Mesothelial cell of epicardium (in vitro differentiated cells): ENCODE measurements around the gene PNPLA6. TPM values are rescaled to one million over a fixed set of nuclear protein-coding genes. Genes with fewer than 3 reads are reported as not detected.

Experiments used
- DNase-seq, 2 experiments: peaks; one replicate each; pipeline ENCODE4 v3.0.0; 2021; ENCODE audit warnings: low spot score in 2 of 2; ENCODE audit not compliant: unreplicated experiment in 2 of 2
- H3K27ac Mint-ChIP-seq: 2 replicates; pipeline ENCODE4 v1.8.0; 2021; ENCODE audit warnings: mixed read lengths
- H3K27me3 Mint-ChIP-seq: 2 replicates; pipeline ENCODE4 v1.8.0; 2021; ENCODE audit warnings: low read depth, mixed read lengths
- H3K36me3 Mint-ChIP-seq: 2 replicates; pipeline ENCODE4 v1.8.0; 2021; ENCODE audit warnings: mixed read lengths
- H3K4me1 Mint-ChIP-seq: 2 replicates; pipeline ENCODE4 v1.8.0; 2021; ENCODE audit warnings: mixed read lengths
- H3K4me3 Mint-ChIP-seq: 2 replicates; pipeline ENCODE4 v1.8.0; 2021; ENCODE audit warnings: mild to moderate bottlenecking, moderate library complexity, mixed read lengths
- H3K9me3 Mint-ChIP-seq: 2 replicates; pipeline ENCODE4 v1.8.0; 2021; ENCODE audit warnings: mixed read lengths
- total RNA-seq: library from RNA; stranded (reverse); gene quantifications from 3 replicates; pipeline ENCODE4 v1.2.1, GENCODE V29; 2021
- TF ChIP-seq, protein P1 (sequence below): fragments of 200-600 bp; sonication (generic); IDR thresholded peaks from one replicate; pipeline ENCODE4 v1.5.0; 2021; ENCODE audit warnings: antibody characterized with exemption; ENCODE audit not compliant: unreplicated experiment

Gene PNPLA6
- total RNA-seq, 1 donor from 2014 or later = 117 TPM

DNA sequence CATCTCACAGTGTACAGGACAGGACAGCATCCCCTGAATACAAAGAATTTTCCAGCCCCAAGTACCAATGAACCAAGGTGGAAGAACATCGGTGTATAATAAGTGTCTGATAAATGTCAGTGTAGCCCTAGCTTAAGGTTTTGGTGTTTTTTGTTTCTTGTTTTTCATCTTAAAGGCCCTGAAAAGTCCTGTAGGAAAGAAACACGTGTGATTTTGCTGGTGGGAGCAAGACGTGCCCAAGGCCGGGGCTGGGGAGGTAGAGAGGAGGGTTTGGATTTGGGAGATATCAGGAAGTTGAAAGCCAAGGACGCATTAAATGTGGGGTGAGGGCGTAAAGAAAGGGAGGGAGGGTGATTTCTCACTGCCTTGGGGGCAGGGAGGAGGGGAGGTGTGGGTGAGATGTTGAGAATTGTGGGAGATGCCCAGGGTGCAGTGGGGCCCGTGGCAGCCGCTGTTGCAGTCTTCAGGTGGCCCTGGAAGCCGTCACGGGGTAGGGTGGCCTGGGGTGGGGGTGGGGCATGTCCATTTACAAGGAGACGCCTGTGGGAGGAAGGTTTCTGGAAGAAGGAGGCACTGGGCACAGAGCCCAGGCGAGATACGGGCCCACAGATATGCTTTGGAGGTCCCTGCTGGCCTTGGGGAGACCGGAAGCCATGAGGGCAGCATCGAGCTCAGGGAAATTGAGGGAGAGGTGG, 66.9 kb downstream of the PNPLA6 start:
- peaks cover 13% of the 10 kb centered on the region for H3K4me1 Mint-ChIP-seq
- TF ChIP-seq, protein P1, sequence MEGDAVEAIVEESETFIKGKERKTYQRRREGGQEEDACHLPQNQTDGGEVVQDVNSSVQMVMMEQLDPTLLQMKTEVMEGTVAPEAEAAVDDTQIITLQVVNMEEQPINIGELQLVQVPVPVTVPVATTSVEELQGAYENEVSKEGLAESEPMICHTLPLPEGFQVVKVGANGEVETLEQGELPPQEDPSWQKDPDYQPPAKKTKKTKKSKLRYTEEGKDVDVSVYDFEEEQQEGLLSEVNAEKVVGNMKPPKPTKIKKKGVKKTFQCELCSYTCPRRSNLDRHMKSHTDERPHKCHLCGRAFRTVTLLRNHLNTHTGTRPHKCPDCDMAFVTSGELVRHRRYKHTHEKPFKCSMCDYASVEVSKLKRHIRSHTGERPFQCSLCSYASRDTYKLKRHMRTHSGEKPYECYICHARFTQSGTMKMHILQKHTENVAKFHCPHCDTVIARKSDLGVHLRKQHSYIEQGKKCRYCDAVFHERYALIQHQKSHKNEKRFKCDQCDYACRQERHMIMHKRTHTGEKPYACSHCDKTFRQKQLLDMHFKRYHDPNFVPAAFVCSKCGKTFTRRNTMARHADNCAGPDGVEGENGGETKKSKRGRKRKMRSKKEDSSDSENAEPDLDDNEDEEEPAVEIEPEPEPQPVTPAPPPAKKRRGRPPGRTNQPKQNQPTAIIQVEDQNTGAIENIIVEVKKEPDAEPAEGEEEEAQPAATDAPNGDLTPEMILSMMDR = no peak
- H3K4me3 Mint-ChIP-seq = no peak overlapping the region
- DNase-seq = no peak
- H3K27ac Mint-ChIP-seq = no peak overlapping the region
- H3K36me3 Mint-ChIP-seq = peaks cover 6% of the 10 kb centered on the region
- no peaks in the 10 kb centered on the region for H3K9me3 Mint-ChIP-seq
- peaks cover 16% of the 10 kb centered on the region for H3K27me3 Mint-ChIP-seq

DNA sequence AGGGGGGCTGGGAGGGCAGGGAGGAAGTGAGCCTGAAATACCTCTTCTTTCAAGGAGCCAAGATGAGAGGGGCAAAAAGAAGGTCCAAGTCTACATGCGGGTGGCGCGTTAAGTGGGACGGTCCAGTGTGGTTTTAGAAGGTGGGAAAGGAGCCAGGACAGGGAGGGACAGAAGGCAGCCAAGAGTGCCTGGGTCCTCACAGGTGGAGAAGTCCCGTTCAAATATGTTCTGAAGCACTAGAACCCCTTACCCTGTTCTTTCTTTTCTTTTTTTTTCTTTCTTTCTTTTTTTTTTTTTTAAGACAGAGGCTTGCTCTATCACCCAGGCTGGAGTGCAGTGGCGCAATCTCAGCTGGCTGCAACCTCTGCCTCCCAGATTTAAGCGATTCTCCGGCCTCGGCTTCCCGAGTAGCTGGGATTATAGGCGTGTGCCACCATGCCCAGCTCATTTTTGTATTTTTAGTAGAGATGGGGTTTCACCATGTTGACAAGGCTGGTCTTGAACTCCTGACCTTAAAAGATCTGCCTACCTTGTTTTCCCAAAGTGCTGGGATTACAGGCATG, 67.5 kb downstream of the PNPLA6 start:
- no peak for DNase-seq
- Mint-ChIP-seq H3K27ac (no peak overlapping the region), H3K4me1 (peaks cover 10% of the 10 kb centered on the region), H3K27me3 (peaks cover 9% of the 10 kb centered on the region), H3K36me3 (peaks cover 7% of the 10 kb centered on the region), H3K9me3 (no peaks in the 10 kb centered on the region), H3K4me3 (no peak overlapping the region)
- TF ChIP-seq, protein P1 = no peak

DNA sequence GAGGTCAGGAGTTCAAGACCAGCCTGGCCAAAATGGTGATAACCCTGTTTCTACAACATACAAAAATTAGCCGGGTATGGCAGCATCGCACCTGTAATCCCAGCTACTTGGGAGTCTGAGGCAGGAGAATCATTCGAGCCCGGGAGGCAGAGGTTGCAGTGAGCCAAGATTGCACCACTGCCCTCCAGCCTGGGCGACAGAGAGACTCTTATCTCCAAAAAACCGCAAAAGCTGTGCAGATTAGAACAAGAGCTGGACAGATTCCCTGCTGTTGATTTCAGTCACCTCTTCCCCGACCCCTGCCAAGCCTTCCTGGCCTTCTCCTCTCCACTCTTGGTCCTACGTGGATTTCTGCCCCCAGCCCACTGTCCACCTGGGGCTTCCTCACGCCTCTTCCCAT, 68.4 kb downstream of the PNPLA6 start:
- no peak overlapping the region for H3K27ac Mint-ChIP-seq
- H3K27me3 Mint-ChIP-seq = peaks cover under 1% of the 10 kb centered on the region
- TF ChIP-seq, protein P1 = no peak
- H3K36me3 Mint-ChIP-seq = peaks cover 9% of the 10 kb centered on the region
- peaks cover 9% of the 10 kb centered on the region for H3K4me1 Mint-ChIP-seq
- no peaks in the 10 kb centered on the region for H3K9me3 Mint-ChIP-seq
- no peak for DNase-seq
- no peak overlapping the region for H3K4me3 Mint-ChIP-seq

DNA sequence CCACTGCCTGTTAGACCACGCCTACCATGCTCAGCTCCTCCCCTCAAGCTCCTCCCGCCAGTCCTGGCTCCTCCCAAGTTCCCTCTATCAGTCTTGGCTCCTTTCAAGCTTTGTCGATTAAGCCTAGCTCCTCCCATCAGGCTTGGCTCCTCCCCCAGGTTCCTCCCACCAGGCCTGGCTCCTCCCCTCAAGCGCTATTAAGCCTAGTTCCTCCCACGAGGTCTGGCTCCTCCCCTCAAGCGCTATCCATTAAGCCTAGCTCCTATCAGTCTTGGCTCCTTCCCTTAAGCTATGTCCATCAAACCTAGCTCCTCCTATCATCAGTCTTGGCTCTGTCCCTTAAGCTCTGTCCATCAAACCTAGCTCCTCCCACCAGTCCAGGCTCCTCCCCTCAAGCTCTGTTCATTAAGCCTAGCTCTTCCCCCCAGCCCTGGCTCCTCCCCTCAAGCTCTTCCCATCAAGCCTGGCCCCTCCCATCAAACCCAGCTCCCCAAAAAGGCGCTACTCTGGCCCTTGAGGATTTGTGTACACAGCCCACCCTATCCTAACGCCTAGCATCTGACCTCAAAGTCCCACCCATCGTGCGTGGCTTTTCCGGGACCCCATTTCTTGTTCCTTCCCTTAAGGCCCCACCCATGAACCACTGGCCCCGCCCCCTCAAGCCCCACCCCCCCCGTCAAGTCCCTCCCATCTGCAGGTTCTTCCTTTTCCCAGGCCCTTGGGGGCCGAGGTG, 70.1 kb downstream of the PNPLA6 start:
- Mint-ChIP-seq H3K27ac (no peak overlapping the region), H3K4me3 (no peak overlapping the region), H3K4me1 (peaks cover 9% of the 10 kb centered on the region), H3K9me3 (no peaks in the 10 kb centered on the region), H3K36me3 (peaks cover 14% of the 10 kb centered on the region), H3K27me3 (no peaks in the 10 kb centered on the region)
- TF ChIP-seq, protein P1 = no peak
- DNase-seq = no peak

DNA sequence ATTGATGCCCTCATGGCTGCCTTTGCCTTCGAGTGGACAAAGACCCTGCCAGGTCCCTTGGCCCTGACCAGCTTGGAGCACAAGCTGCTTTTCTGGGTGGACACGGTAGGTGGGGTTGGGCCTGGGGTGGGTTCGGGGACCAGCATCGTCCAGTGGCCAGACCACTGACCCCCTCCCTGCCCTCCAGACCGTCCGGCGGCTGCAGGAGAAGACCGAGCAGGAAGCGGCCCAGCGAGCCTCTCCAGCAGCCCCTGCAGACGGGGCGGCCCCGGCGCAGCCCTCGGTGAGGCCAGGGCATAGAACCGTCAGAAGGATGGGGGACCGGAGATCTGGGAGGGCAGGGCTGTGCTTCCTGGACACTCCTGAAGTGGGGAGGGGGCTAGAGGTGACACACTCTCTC, 70.8 kb downstream of the PNPLA6 start:
- peaks cover 9% of the 10 kb centered on the region for H3K4me1 Mint-ChIP-seq
- no peaks in the 10 kb centered on the region for H3K27me3 Mint-ChIP-seq
- no peak overlapping the region for H3K4me3 Mint-ChIP-seq
- peaks cover 12% of the 10 kb centered on the region for H3K36me3 Mint-ChIP-seq
- TF ChIP-seq, protein P1 = no peak
- DNase-seq = no peak
- no peaks in the 10 kb centered on the region for H3K9me3 Mint-ChIP-seq
- H3K27ac Mint-ChIP-seq = no peak overlapping the region
